HG03196 (cell line): ENCODE data around the gene PRND.
"Not testable (repeated sequence)": the region's sequence is repeated elsewhere in the genome, so short reads cannot be mapped to it uniquely, and the experiment has no call there.

ENCODE experiments used
- ATAC-seq: cut with Tn5 transposase; IDR thresholded peaks from one replicate; pipeline ENCODE4 v1.9.1; 2021; ENCODE audit not compliant: unreplicated experiment

The PRND gene

GRCh38 chr20:4736875-4737274, 15.2 kb downstream of the PRND start:
- ATAC-seq: no peak

- no peak for ATAC-seq
Observed at GRCh38 chr20:4737857-4738627, 16.3 kb downstream of the PRND start.

GRCh38 chr20:4740774-4741431, 19.2 kb downstream of the PRND start:
- no peak for ATAC-seq

- no peak for ATAC-seq
Observed at GRCh38 chr20:4748847-4749246, 27.1 kb downstream of the PRND start.

- ATAC-seq: no peak
Observed at GRCh38 chr20:4749326-4749725, 27.6 kb downstream of the PRND start.

DNA sequence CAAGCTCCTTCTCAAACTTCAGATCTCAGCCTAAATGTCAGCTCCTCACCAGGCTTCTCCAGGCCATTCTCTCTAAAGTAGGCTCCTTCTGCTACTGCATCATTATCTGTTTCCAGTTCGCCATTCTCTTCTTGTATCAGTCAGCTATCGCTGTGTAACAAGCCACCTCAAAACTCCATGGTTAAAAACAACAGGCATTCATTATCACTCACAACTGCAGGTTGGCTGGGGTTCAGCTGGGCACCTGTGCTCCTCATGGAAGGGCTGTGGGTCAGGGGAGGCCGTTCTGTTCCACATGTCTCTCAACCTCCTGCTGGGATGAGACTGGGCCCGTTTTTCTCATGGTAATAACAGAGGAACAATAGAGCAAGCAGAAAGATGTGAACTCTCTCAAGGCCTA, 28.7 kb downstream of the PRND start:
- no peak for ATAC-seq

GRCh38 chr20:4759100-4759884, 37.6 kb downstream of the PRND start:
- ATAC-seq: not testable (repeated sequence)

DNA sequence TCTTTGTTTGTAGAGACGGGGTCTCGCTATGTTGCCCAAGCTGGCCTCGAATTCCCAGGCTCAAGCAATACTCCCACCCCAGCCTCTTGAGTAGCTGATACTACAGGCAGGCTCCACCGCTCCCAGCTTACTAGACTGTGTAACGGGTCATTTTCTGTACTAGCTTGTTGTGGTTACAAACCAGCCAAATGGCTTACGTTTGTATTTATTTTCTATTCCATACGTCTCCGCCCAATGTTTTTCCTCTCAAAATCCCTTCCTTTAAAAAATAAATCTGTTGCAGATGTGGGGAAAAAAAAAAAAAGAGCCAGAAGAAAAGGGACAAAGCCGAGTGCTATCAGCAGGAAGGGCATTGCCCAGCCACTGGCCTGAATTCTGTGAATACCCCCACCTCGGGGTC, 41.6 kb downstream of the PRND start:
- no peak for ATAC-seq

- ATAC-seq: no peak
Observed at GRCh38 chr20:4763723-4764510, 42.2 kb downstream of the PRND start.

DNA sequence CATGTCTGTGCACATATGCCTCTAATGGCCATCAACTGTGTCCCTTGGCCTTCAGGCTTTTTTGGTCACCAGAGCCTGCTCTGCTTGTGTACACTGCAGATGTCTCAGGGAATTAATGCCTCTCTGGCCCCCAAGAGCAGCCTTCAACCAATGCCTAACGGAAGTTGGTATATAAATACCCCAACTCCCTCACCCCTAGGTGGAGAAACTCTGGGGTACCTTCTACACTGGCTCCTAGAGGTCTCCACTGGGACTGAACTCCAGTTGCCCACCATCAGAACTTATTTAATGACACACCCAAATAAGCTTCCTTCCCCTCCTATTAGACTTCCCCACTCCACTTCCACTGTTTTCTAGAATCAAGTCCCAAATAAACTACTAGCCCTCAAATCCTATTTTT, 43.1 kb downstream of the PRND start:
- no peak for ATAC-seq

DNA sequence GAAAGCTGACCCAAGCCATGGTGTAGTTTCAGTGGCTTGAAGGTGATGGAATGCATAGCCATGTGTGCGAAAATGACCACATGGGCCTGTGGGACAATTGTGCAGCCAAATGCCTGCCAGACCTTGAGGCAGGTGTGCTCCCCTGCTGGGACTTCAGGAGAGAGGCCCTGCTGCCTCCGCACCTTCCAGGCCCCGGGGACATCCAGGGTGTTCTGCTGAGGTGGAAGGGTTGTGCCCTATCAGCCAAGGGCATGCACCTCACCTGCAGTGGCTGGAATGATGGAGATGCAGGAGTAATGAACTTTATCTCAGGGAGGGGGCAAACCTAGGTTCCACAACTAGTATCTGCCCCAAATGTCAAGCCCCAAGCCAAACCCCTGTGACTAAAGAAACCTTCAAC, 44.0 kb downstream of the PRND start:
- ATAC-seq: no peak

DNA sequence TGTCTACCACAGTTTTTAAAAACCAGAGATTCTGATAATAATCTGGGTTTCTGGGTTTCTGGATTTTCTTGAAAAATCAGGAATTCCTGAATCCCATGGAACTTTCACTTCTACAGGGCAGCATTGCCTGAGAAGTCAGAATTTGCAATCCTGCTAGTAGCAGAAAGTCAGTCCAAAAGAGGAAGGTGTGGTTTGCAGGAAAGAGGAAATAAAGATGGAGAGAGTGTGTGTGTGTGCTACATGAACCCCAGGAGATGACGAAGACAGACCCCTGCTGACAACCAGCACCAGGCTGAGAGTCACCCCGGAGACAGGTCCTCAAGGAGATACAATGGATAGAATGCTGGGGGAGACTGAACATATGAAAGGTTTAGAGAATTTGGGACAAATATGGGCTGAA, 44.9 kb downstream of the PRND start:
- ATAC-seq: no peak

DNA sequence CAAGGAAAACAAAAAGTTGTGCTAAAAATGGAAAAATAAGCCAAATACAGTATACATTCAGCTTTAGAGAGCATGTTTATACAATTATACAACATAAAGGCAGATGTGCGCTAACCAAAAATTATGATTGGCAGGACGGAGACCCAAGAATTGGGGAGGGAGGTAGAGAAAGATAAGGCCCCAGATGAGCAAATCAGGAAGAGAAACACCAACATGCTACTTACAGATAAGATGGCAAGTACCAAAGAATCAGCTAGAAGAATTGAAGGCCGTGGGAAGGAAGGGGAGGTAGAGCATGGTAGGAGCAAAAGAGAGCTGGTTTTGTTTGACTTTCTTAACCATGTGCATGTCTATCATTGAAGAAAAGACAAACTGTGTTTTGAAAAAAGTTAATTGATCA, 45.4 kb downstream of the PRND start:
- no peak for ATAC-seq

GRCh38 chr20:4769328-4769727, 47.6 kb downstream of the PRND start:
- no peak for ATAC-seq

DNA sequence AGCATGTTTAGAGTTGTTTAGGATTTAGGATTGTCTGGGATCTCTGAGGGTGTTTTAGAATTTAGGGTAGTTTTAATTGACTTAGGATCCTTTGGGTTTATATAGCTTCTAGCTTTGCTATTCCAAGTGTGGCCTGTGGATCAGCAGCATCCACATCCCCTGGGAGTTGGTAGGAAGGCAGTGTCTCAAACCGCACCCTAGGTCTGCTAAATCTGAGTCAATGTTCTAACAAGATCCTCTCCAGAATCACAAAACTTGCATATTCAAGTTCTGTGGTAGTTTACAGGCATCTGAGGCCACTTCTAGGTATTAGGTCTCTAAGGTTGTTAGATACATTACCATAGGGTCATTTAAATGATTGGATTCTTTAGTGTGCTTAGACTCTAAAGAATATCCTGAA, 48.3 kb downstream of the PRND start:
- no peak for ATAC-seq

- no peak for ATAC-seq
Observed at GRCh38 chr20:4771004-4771403, 49.3 kb downstream of the PRND start.

DNA sequence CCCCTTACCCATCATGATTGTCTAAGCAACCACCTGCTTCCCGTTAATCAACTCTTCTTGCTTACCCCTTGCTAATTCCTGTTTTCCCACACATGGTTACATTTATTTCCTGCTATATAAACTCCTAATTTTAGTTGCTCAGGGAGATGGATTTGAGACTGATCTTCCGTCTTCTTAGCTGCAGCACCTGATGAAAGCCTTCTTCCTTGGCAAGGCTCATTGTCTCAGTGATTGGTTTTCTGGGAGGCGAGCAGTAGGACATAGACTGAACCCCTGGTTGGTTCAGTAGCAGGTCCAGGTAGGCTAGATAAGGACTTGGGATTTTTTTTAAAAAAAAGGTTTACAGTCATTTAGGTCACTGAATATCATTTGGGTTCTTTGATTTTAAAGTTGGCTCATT, 50.4 kb downstream of the PRND start:
- no peak for ATAC-seq

DNA sequence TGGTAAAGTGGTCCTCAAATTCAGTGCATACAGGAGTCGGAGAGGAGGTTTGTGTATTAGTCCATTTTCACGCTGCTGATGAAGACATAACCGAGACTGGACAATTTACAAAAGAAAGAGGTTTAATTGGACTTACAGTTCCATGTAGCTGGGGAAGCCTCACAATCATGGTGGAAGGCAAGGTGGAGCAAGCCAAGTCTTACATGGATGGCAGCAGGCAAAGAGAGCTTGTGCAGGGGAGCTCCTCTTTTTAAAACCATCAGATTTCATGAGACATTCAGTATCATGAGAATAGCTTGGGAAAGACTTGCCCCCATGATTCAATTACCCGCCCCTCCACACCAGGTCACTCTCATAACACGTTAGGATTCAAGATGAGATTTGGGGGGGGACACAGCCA, 51.3 kb downstream of the PRND start:
- ATAC-seq: not testable (repeated sequence)

- no peak for ATAC-seq
Observed at GRCh38 chr20:4773736-4774135, 52.0 kb downstream of the PRND start.

- ATAC-seq: no peak
Observed at GRCh38 chr20:4774207-4774606, 52.5 kb downstream of the PRND start.
